GM12874 (cell line): ENCODE results near the gene GREB1.

ENCODE experiments used
- TF ChIP-seq, protein P1 (sequence below): IDR thresholded peaks from 2 replicates; pipeline ENCODE4 v1.5.1; 2011; ENCODE audit warnings: low read depth, mild to moderate bottlenecking, control low read depth, low read length, moderate library complexity; ENCODE audit not compliant: insufficient read depth

Gene GREB1

DNA sequence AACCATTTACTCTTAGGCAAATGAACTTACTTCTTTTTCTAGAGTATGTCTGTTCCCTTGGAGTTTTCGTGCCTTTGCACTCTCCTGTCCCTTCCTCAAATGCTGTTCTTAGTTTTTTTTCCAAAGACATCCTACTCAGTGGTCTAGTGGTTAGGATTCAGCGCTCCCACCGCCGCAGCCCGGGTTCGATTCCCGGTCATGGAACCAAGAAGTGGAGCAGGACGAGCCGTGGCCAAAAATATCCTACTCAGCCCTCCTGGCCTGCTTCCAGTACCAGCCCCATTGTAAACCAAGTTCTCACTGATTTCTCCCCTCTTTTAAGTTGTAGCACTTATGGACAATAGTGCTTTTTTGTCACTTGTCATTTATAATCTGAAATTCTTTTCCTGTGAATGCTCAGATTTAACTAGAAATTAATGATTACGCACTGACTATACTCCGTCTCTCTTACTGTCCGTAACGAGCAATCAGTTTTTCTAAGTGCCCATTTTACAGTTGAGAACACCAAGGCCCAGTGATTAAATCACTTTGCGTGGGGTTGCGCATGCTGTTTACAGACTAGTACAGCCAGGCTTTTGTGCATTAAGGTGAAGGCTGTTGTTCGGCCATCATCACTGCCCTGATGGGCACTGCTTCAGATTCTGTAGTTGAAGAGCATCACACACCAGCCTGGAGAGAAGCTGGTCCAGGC, 17.9 kb downstream of the GREB1 start:
- TF ChIP-seq, protein P1, sequence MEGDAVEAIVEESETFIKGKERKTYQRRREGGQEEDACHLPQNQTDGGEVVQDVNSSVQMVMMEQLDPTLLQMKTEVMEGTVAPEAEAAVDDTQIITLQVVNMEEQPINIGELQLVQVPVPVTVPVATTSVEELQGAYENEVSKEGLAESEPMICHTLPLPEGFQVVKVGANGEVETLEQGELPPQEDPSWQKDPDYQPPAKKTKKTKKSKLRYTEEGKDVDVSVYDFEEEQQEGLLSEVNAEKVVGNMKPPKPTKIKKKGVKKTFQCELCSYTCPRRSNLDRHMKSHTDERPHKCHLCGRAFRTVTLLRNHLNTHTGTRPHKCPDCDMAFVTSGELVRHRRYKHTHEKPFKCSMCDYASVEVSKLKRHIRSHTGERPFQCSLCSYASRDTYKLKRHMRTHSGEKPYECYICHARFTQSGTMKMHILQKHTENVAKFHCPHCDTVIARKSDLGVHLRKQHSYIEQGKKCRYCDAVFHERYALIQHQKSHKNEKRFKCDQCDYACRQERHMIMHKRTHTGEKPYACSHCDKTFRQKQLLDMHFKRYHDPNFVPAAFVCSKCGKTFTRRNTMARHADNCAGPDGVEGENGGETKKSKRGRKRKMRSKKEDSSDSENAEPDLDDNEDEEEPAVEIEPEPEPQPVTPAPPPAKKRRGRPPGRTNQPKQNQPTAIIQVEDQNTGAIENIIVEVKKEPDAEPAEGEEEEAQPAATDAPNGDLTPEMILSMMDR, result no peak

DNA sequence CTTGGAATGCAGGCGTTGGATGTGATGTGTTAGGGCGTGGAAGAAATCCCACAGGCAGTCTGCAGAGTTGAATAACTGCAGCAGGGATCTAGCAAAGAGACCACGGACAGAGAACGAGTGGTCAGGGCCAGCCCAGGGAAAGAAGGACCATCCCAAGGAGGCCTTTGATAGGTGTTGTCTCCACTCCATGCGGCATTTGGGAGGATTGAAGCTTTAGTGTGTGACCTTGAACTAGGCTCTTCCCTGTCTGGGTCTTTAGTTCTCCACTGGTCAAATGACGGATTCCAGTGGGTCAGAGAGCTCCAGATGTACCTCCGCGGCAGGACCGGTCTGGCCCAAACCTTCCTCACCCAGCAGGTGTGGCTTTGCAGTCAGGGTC, 18.4 kb downstream of the GREB1 start:
- TF ChIP-seq, protein P1, result no peak

DNA sequence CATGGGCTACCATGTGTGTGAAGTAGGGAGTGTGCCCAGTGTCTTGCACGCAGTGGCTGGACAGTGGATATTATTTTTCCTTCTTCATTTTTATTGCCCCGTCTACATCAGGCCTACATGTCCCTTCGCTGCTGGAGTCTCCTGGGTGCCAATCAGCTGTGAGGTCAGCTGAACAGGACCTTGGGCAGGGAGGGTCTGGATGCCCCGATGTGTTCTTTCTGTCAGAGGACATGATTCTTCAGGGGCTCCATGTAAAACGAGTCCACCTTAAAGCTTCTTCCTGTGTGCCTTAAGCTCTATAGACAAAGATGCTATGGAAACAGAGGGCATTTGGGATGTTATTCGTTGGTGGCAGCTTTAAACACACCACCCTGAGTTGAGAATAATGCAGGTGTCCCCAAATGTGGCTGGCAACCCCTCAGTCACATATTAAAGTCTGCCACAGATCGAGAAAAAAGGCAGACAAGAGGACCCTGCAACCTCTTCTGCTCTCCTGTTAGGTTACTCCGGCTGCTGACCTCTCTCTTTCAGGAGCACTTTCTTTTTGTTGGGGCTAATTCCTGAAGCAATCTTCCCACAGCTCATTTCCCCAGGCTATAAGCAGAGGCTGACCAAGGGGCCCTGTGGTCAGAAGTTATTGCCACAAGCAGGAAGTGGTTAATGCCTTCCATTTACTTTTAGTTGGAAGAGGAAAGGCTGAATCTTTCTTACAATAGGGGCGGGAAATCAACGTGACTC, 20.0 kb downstream of the GREB1 start:
- TF ChIP-seq, protein P1, result no peak

DNA sequence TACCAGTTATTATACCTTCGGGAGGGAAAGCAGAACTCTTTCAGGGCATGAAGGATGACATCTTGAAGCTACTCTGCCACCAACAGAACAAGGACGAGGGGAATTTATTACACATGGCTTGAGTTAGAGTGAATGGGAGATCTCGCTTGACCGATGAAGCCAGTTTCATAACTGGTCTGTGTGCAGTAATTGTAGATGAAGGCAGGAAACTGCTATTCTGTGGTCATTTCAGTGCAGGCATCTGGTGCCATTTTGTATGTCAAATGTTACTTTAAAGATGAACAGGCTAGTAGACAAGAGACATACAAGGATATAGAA, 20.5 kb downstream of the GREB1 start:
- TF ChIP-seq, protein P1, result no peak

DNA sequence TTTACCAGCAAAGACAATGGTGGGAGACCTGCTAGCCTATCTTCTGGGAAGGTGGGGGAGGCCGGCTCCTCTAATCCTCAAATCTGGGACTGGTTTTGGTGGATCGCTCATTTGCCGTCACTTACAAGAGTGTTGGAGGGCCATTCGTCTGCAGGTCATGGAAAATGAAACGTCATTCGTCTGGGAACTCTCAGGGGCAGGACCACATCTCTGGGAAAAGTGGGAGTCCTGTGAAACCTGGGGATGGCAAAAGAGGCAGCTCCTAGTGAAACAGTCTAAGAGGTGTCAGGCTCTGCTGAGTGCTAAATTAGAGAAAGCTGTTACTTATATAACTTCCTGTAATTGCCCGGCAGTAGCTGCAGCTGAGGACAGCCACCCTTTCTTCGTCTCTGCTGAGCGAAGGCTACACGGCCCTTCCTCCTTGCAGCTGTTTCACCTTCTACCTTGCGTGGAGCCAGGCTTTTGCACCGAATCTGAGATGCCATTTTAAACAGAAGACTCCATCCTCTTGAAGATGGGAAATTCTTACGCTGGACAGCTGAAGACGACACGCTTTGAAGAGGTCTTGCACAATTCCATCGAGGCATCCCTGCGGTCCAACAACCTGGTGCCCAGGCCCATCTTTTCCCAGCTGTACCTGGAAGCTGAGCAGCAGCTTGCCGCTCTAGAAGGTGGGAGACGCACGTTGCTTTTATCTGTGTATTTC, 22.4 kb downstream of the GREB1 start:
- TF ChIP-seq, protein P1, result no peak

DNA sequence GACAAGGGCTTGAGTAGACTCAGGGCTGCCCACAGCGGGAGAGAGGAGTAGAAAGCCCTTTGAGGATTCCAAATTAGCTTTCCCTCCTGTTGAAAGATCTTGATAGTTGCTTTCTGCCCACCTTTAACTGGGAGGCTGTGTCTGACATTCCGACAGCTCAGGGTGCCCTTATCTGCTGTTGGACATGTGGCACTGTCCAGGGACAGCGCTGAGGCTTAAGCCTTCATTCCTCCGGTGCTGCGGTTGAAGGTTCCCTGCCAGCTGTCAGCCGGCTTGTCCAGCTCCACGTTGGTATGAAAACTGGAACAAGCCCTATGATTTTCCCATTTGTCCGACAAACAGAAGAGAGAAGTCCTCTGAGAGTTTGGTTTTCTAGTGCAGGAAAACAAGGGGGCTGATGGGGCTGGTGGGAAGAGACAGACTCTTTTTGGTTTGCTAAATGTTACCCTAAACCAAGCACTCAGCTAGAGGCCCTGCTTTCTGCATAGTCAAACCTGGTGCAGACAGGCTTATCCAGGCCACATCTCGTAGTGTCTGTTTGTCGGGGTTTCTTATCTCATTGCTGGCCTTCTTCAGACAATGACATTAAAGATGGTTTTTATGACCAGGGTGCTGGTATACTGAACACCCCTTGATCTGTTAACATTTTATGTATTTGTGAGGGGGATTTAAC, 24.5 kb downstream of the GREB1 start:
- TF ChIP-seq, protein P1, result no peak
